GM10248 (cell line): ENCODE measurements around the gene CTSZ.
"Not testable (repeated sequence)": the region's sequence is repeated elsewhere in the genome, so short reads cannot be mapped to it uniquely, and the experiment has no call there.

Experiments
- CTCF ChIA-PET: fragments of 300-600 bp; sonication (Branson Sonifier 250); formaldehyde crosslinking; extraction: SDS; loops from one replicate; lab custom pipeline; 2021; ENCODE audit warnings: antibody characterized with exemption; lab: Yijun Ruan, JAX
- POLR2A ChIA-PET: fragments of 350-650 bp; sonication (Branson Sonifier 250); formaldehyde crosslinking; extraction: SDS; loops from one replicate; lab custom pipeline; 2020; ENCODE audit warnings: antibody characterized with exemption; lab: Yijun Ruan, JAX
- DNase-seq: peaks from one replicate; pipeline ENCODE4 v3.0.0; 2012; ENCODE audit errors: extremely low spot score
- CTCF ChIP-seq: IDR thresholded peaks from 2 replicates; pipeline ENCODE4 v1.5.1; 2012; ENCODE audit warnings: mild to moderate bottlenecking, low read depth; ENCODE audit errors: extremely low read depth, missing control alignments, control extremely low read depth

CTSZ gene

DNA sequence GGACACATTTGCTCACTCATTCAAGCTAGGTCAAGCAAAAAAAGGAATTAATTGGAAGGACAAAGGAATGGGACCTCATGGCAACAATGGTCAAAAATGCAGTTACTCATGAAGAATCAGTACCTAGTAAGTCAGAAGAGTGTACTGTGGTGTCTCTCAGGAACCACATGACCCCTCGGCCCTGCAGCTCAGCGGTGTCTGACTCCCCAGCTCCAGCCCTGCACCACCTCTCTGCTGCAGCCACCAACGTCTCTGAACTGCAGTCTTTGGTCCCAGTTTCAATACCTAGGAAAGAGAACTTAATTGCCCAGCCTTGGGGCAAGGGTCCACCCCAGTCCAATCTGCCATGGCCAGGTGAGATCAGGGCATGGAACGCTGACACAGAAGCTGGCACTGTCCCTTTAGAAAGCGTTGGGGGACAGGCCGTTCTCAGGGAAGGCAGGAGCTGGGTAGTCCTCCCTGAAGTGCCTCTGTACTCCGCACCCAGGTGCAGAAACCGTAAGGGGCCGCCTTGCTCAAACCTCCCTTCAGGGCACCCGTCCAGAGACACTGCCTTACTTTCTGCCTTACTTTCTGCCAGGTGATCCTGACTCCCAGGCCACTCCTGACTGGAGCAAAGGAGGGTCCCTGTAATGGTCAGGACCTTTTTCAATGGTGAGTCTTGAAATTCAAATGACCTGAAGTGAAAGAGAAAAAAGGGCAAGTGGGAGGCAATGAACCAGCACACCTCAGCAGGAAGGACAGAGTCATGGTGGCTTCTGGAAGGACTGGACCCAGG, 39.2 kb downstream of the CTSZ start:
- no peak for TF ChIP-seq CTCF
- no peak for DNase-seq
- POLR2A ChIA-PET = no interaction called here
- CTCF ChIA-PET = no interaction called here

- TF ChIP-seq CTCF = no peak
- no peak for DNase-seq
- ChIA-PET CTCF (interaction anchor here (1.0 kb wide), 1 partner anchor 25 kb away, joined by 3 read pairs; no protein-coding TSS in a partner anchor), POLR2A (no interaction called here)
These were observed 41.6 kb downstream of the CTSZ start for GRCh38 chr20:58965270-58966064.

GRCh38 chr20:58963922-58964321, 43.1 kb downstream of the CTSZ start:
- CTCF ChIA-PET, POLR2A ChIA-PET, DNase-seq: not testable (repeated sequence)

DNA sequence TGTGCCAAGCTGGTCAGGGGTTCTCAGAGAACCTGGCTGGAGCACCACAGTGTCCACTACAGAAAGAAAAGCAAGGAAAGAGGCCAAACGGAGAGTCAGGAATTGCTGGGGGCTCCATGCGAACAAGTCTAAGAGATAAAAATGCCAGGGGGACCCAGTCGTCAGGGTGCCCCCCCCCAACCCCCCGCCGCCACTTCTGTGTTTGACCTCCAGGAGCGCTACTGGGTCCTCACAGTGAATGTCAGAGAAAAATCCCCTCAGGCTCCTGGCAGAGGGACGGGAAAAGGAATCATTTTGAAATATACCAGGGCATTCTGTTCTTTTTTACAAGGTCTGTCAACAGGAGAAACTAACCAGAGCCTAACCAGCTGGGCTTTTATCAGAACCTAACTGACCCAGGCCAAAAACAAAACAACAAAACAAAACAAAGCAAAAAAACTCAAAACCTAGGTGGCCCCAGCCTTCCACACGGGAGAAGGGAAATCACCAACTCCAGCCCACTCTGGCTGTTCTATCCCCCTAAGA, 43.9 kb downstream of the CTSZ start:
- ChIA-PET CTCF (interaction anchor here (1.0 kb wide), 1 partner anchor 9 kb away, joined by 4 read pairs; no protein-coding TSS in a partner anchor), POLR2A (no interaction called here)
- TF ChIP-seq CTCF = no peak
- no peak for DNase-seq

DNA sequence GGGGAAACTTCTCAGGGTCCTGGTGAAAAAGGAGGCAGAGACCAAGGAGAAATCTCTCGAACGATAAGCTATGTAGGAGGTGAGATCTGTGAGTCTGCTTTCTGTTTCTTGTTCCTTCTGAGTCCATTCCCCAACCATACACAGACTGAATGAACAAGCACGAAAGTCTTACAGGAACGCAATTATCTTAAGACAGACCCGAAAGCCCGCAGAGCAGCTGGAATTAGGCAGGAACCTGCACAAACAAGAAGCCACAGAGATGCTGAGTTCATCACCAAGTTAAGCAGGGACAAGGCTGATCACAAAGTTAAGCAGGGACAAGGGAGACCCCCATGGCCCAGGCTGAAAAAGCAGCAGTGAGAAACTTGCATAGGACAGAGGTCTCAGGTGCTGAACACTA, 47.4 kb downstream of the CTSZ start:
- no peak for DNase-seq
- ChIA-PET POLR2A (no interaction called here), CTCF (no interaction called here)
- no peak for TF ChIP-seq CTCF

GRCh38 chr20:58956078-58956477, 51.0 kb downstream of the CTSZ start:
- no peak for DNase-seq
- ChIA-PET POLR2A (no interaction called here), CTCF (no interaction called here)

More at GRCh38 chr20:58956078-58956477, 51.0 kb downstream of the CTSZ start:
- TF ChIP-seq CTCF = no peak
